Thyroid gland (tissue), 4 donors: Measurements from ENCODE around the gene PARD3. TPM values are rescaled to one million over a fixed set of nuclear protein-coding genes. Genes with fewer than 3 reads are reported as not detected.

Experiments used
- DNase-seq, 2 donors: peaks; one replicate each; pipeline ENCODE4 v3.0.0-alpha.2; 2019
- H3K27ac ChIP-seq, 3 donors: fragments of 200-600 bp; sonication (generic); 1 replicate in 2 of 3; 2 replicates in 1 of 3; pipeline ENCODE4 v1.5.1; 2016 to 2019; ENCODE audit warnings: mild to moderate bottlenecking in 1 of 3, moderate library complexity in 1 of 3
- H3K27me3 ChIP-seq: fragments of 200-600 bp; sonication (generic); one replicate; pipeline ENCODE4 v1.5.1; 2019
- H3K36me3 ChIP-seq, 2 donors: fragments of 200-600 bp; sonication (generic); one replicate each; pipeline ENCODE4 v1.5.1; 2016 to 2019
- H3K4me1 ChIP-seq, 2 donors: fragments of 200-600 bp; sonication (generic); one replicate each; pipeline ENCODE4 v1.5.1; 2017 to 2019
- H3K4me3 ChIP-seq, 3 donors: fragments of 200-600 bp; sonication (generic); replicated peaks in 1 of 3; 1 replicate in 2 of 3; 2 replicates in 1 of 3; pipeline ENCODE4 v1.5.1; 2016; ENCODE audit warnings: mild to moderate bottlenecking in 1 of 3
- H3K9me3 ChIP-seq: fragments of 200-600 bp; sonication (generic); one replicate; pipeline ENCODE4 v1.5.1; 2017
- CTCF ChIP-seq, 6 experiments: fragments of 200-600 bp in 3 of 6; fragments of 450-650 bp in 3 of 6; sonication (generic) in 3 of 6; IDR thresholded peaks; one replicate each; pipeline ENCODE4 v1.5.1; 2016 to 2019; ENCODE audit warnings: antibody characterized with exemption in 6 of 6, mild to moderate bottlenecking in 2 of 6, inconsistent platforms in 1 of 6, moderate library complexity in 1 of 6
- POLR2A ChIP-seq, 2 donors: fragments of 450-650 bp; IDR thresholded peaks; one replicate each; pipeline ENCODE4 v1.6.1; 2017; ENCODE audit warnings: antibody characterized with exemption in 2 of 2, mild to moderate bottlenecking in 2 of 2, moderate library complexity in 1 of 2
- WGBS, 2 donors: methylation state at CpG; one replicate each; pipeline ENCODE4 v1.1.5; 2017; 5-methylcytosine and 5-hydroxymethylcytosine counted together
- intact Hi-C: fragments of 100-400 bp; cut with DNase I; formaldehyde crosslinking; loops from one replicate; pipeline ENCODE4 v1.15.1; 2023
- total RNA-seq, 4 donors: library from RNA; depleted of rRNA; stranded (reverse); fragments of >200 nt; gene quantifications; one replicate each; pipeline ENCODE4 v1.2.3, GENCODE V29; 2016

Gene PARD3
- total RNA-seq, 4 donors from 2014 or later, result 48.6 to 88.4 (median 57.7) TPM

- Histone ChIP-seq H3K4me1 (peaks cover 0 to 8% of the 10 kb centered on the region in 2 donors), H3K9me3 (no peaks in the 10 kb centered on the region), H3K27me3 (no peaks in the 10 kb centered on the region), H3K27ac (no peak overlapping the region), H3K4me3 (no peak overlapping the region), H3K36me3 (no peaks in the 10 kb centered on the region)
- 68 to 92% methylated on average over 4 of the region's 4 CpGs for WGBS, 2 donors
- DNase-seq, result no peak
- intact Hi-C loops, result no loop called here
- TF ChIP-seq CTCF (IDR thresholded peaks at IDR 0.05), result no peak
- TF ChIP-seq POLR2A (IDR thresholded peaks at IDR 0.05), result no peak
These were observed 408.4 kb downstream of the PARD3 start for GRCh38 chr10:34406463-34407323.

GRCh38 chr10:34405611-34406462 lies 409.3 kb downstream of the PARD3 start:
- peaks cover 0 to 8% of the 10 kb centered on the region in 2 donors for H3K4me1 ChIP-seq
- intact Hi-C loops, result no loop called here
- no peak overlapping the region for H3K27ac ChIP-seq
- H3K9me3 ChIP-seq, result no peaks in the 10 kb centered on the region
- no peak for TF ChIP-seq POLR2A (IDR thresholded peaks at IDR 0.05)
- no peak for TF ChIP-seq CTCF (IDR thresholded peaks at IDR 0.05)
- no peak for DNase-seq
- WGBS, 2 donors, result 80 to 82% methylated on average over 3 of the region's 3 CpGs
- no peaks in the 10 kb centered on the region for H3K36me3 ChIP-seq
- no peaks in the 10 kb centered on the region for H3K27me3 ChIP-seq
- no peak overlapping the region for H3K4me3 ChIP-seq

GRCh38 chr10:34403512-34403911 lies 411.6 kb downstream of the PARD3 start:
- no peaks in the 10 kb centered on the region for H3K36me3 ChIP-seq
- WGBS, 2 donors, result 89 to 91% methylated on average over 4 of the region's 4 CpGs
- H3K27ac ChIP-seq, result no peak overlapping the region
- no peak for DNase-seq
- TF ChIP-seq POLR2A (IDR thresholded peaks at IDR 0.05), result no peak
- no peak for TF ChIP-seq CTCF (IDR thresholded peaks at IDR 0.05)
- no peak overlapping the region for H3K4me3 ChIP-seq
- intact Hi-C loops, result no loop called here
- peaks cover 0 to 8% of the 10 kb centered on the region in 2 donors for H3K4me1 ChIP-seq
- H3K9me3 ChIP-seq, result no peaks in the 10 kb centered on the region
- H3K27me3 ChIP-seq, result no peaks in the 10 kb centered on the region

GRCh38 chr10:34400075-34400474 lies 415.0 kb downstream of the PARD3 start:
- no peak for TF ChIP-seq CTCF (IDR thresholded peaks at IDR 0.05)
- TF ChIP-seq POLR2A (IDR thresholded peaks at IDR 0.05), result no peak
- Histone ChIP-seq H3K36me3 (no peaks in the 10 kb centered on the region), H3K9me3 (no peaks in the 10 kb centered on the region), H3K4me3 (no peak overlapping the region), H3K4me1 (peaks cover 6 to 13% of the 10 kb centered on the region in 2 donors), H3K27me3 (no peaks in the 10 kb centered on the region), H3K27ac (no peak overlapping the region)
- no peak for DNase-seq
- WGBS, 2 donors, result 97% methylated on average over 3 of the region's 3 CpGs
- intact Hi-C loops, result no loop called here
